ENCODE measurements around the gene USP49.
"Not testable (repeated sequence)": the region's sequence is repeated elsewhere in the genome, so short reads cannot be mapped to it uniquely, and the experiment has no call there.

The USP49 gene

GRCh38 chr6:41871691-41872090 is 23.5 kb downstream of the USP49 start:
- no peak for DNase-seq

GRCh38 chr6:41859356-41859755 is 35.8 kb downstream of the USP49 start:
- no peak for DNase-seq

- DNase-seq: no peak
Observed at GRCh38 chr6:41858703-41859102, 36.5 kb downstream of the USP49 start.

- DNase-seq: no peak
Observed at GRCh38 chr6:41850861-41851260, 44.3 kb downstream of the USP49 start.

GRCh38 chr6:41846666-41847237 is 48.4 kb downstream of the USP49 start:
- DNase-seq: peak; percentile 64

GRCh38 chr6:41843178-41843577 is 52.0 kb downstream of the USP49 start:
- no peak for DNase-seq

- DNase-seq: no peak
Observed at GRCh38 chr6:41840326-41840725, 54.8 kb downstream of the USP49 start.

GRCh38 chr6:41836660-41837052 is 58.5 kb downstream of the USP49 start:
- no peak for DNase-seq

- no peak for DNase-seq
Observed at GRCh38 chr6:41836022-41836659, 59.0 kb downstream of the USP49 start.

- DNase-seq: no peak
Observed at GRCh38 chr6:41832263-41832662, 62.9 kb downstream of the USP49 start.

GRCh38 chr6:41826343-41827022 is 68.7 kb downstream of the USP49 start:
- DNase-seq: no peak

- DNase-seq: no peak
Observed at GRCh38 chr6:41824571-41825569, 70.3 kb downstream of the USP49 start.

GRCh38 chr6:41823178-41823577 is 72.0 kb downstream of the USP49 start:
- DNase-seq: no peak

GRCh38 chr6:41822021-41822420 is 73.2 kb downstream of the USP49 start:
- DNase-seq: no peak

GRCh38 chr6:41821266-41821665 is 73.9 kb downstream of the USP49 start:
- DNase-seq: no peak

- DNase-seq: no peak
Observed at GRCh38 chr6:41818271-41819054, 76.7 kb downstream of the USP49 start.

- no peak for DNase-seq
Observed at GRCh38 chr6:41815587-41815986, 79.6 kb downstream of the USP49 start.

GRCh38 chr6:41814629-41815028 is 80.5 kb downstream of the USP49 start:
- no peak for DNase-seq

GRCh38 chr6:41813956-41814355 is 81.2 kb downstream of the USP49 start:
- DNase-seq: no peak

- no peak for DNase-seq
Observed at GRCh38 chr6:41813469-41813868, 81.7 kb downstream of the USP49 start.

GRCh38 chr6:41811946-41812345 is 83.2 kb downstream of the USP49 start:
- DNase-seq: not testable (repeated sequence)

GRCh38 chr6:41811095-41811494 is 84.1 kb downstream of the USP49 start:
- no peak for DNase-seq
